ENCODE results near the gene SLC19A1. TPM values are rescaled to one million over a fixed set of nuclear protein-coding genes. Genes with fewer than 3 reads are reported as not detected.

SLC19A1 gene
- total and polyA plus RNA-seq, 3 experiments from 2014 or later: 7.0 to 66.8 (median 55.7) TPM

DNA sequence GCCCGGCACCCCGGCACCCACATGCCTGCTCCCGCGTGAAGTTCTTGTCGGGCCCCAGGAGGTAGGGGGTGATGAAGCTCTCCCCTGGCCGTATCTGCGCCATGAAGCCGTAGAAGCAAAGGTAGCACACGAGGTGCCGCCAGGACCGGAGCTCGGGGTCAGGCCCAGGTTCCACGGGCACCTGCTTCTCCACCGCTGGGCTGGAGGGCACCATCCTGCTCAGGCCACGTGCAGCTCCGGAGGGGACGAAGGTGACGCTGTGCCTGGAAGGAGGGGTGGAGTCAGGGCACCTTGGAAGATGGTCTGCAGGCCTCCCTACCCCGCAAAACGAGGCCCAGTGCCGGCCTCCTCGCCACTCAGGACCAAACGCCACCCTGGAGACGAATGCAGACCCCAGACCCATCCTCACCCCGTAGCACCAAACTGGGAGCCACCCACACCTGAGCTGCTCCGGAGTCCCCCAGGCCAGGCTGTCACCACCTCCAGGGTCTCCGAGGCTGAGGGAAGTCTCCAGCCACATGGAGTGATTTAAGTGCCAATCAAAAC is 4.4 kb downstream of the SLC19A1 start:
- no peaks in the 10 kb centered on the region for H3K36me3 ChIP-seq (ENCODE audit: insufficient read depth, low read length)
- H3K9me3 ChIP-seq (ENCODE audit: low read length): no peaks in the 10 kb centered on the region
- no peak overlapping the region for H3K27ac ChIP-seq (ENCODE audit: low read depth, low read length)
- no peaks in the 10 kb centered on the region for H3K27me3 ChIP-seq (ENCODE audit: insufficient read depth, low read length, poor library complexity, severe bottlenecking)
- Mint-ChIP-seq H3K27me3 (no peaks in the 10 kb centered on the region), H3K4me3 (peak overlapping the region in 1 of 7 donors; percentile 23), H3K4me1 (peaks cover 7 to 30% (median 13%) of the 10 kb centered on the region in 3 donors), H3K9me3 (no peaks in the 10 kb centered on the region), H3K36me3 (peaks cover 0 to 2% (median 0%) of the 10 kb centered on the region in 3 donors), H3K27ac (no peak overlapping the region)
- no peak for DNase-seq
- ChIA-PET POLR2A (no interaction called here), CTCF (interaction anchor here (0.6 to 1.6 kb wide), 2 partner anchors 35 to 59 kb away, joined by 3 to 4 read pairs; no protein-coding TSS in a partner anchor)
- no peak overlapping the region for H3K4me3 ChIP-seq (ENCODE audit: low read length)
- peaks cover 18% of the 10 kb centered on the region for H3K4me1 ChIP-seq (ENCODE audit: insufficient read depth, low read length)

- H3K27me3 Mint-ChIP-seq: no peaks in the 10 kb centered on the region
- Histone ChIP-seq H3K27me3 (ENCODE audit: insufficient read depth, low read length, poor library complexity, severe bottlenecking) (no peaks in the 10 kb centered on the region), H3K36me3 (ENCODE audit: insufficient read depth, low read length) (no peaks in the 10 kb centered on the region), H3K4me3 (ENCODE audit: low read length) (no peak overlapping the region), H3K27ac (ENCODE audit: low read depth, low read length) (no peak overlapping the region), H3K9me3 (ENCODE audit: low read length) (no peaks in the 10 kb centered on the region), H3K4me1 (ENCODE audit: insufficient read depth, low read length) (peaks cover 22% of the 10 kb centered on the region)
- CTCF ChIA-PET: interaction anchor here (0.6 to 1.6 kb wide), 2 partner anchors 36 to 59 kb away, joined by 3 to 4 read pairs; no protein-coding TSS in a partner anchor
- peak in 1 of 5 donors; percentile 39 for DNase-seq
- H3K4me1 Mint-ChIP-seq: peaks cover 11 to 34% (median 17%) of the 10 kb centered on the region in 3 donors
- POLR2A ChIA-PET: no interaction called here
- H3K27ac Mint-ChIP-seq: no peak overlapping the region
- H3K9me3 Mint-ChIP-seq: no peaks in the 10 kb centered on the region
- no peak overlapping the region for H3K4me3 Mint-ChIP-seq
- peaks cover 0 to 2% (median 0%) of the 10 kb centered on the region in 3 donors for H3K36me3 Mint-ChIP-seq
Measured at GRCh38 chr21:45537111-45537745, 5.0 kb downstream of the SLC19A1 start.

- peaks cover 11 to 33% (median 17%) of the 10 kb centered on the region in 3 donors for H3K4me1 Mint-ChIP-seq
- Histone ChIP-seq H3K36me3 (ENCODE audit: insufficient read depth, low read length) (no peaks in the 10 kb centered on the region), H3K27me3 (ENCODE audit: insufficient read depth, low read length, poor library complexity, severe bottlenecking) (no peaks in the 10 kb centered on the region), H3K4me3 (ENCODE audit: low read length) (no peak overlapping the region), H3K9me3 (ENCODE audit: low read length) (no peaks in the 10 kb centered on the region), H3K4me1 (ENCODE audit: insufficient read depth, low read length) (peaks cover 20% of the 10 kb centered on the region), H3K27ac (ENCODE audit: low read depth, low read length) (no peak overlapping the region)
- peak in 1 of 5 donors; percentile 44 for DNase-seq
- H3K27me3 Mint-ChIP-seq: no peaks in the 10 kb centered on the region
- no peak overlapping the region for H3K4me3 Mint-ChIP-seq
- ChIA-PET CTCF (interaction anchor here (1.6 kb wide), 1 partner anchor 37 kb away, joined by 3 read pairs; no protein-coding TSS in a partner anchor), POLR2A (no interaction called here)
- H3K36me3 Mint-ChIP-seq: peaks cover 0 to 2% (median 0%) of the 10 kb centered on the region in 3 donors
- peak overlapping the region in 2 of 8 donors; percentile 17 to 26 for H3K27ac Mint-ChIP-seq
- no peaks in the 10 kb centered on the region for H3K9me3 Mint-ChIP-seq
Measured at GRCh38 chr21:45536301-45537081, 5.7 kb downstream of the SLC19A1 start.

GRCh38 chr21:45535341-45536081 is 6.7 kb downstream of the SLC19A1 start:
- H3K36me3 Mint-ChIP-seq: peaks cover 0 to 2% (median 0%) of the 10 kb centered on the region in 3 donors
- POLR2A ChIA-PET: no interaction called here

GRCh38 chr21:45534636-45535331 is 7.5 kb downstream of the SLC19A1 start:
- no peak overlapping the region for H3K4me3 Mint-ChIP-seq
- peak in 1 of 5 donors; percentile 34 for DNase-seq
- Histone ChIP-seq H3K27me3 (ENCODE audit: insufficient read depth, low read length, poor library complexity, severe bottlenecking) (no peaks in the 10 kb centered on the region), H3K4me3 (ENCODE audit: low read length) (no peak overlapping the region), H3K36me3 (ENCODE audit: insufficient read depth, low read length) (peaks cover 3% of the 10 kb centered on the region), H3K4me1 (ENCODE audit: insufficient read depth, low read length) (peaks cover 11% of the 10 kb centered on the region), H3K9me3 (ENCODE audit: low read length) (no peaks in the 10 kb centered on the region), H3K27ac (ENCODE audit: low read depth, low read length) (no peak overlapping the region)
- H3K27me3 Mint-ChIP-seq: no peaks in the 10 kb centered on the region
- peaks cover 5 to 18% (median 9%) of the 10 kb centered on the region in 3 donors for H3K4me1 Mint-ChIP-seq
- H3K9me3 Mint-ChIP-seq: no peaks in the 10 kb centered on the region
- ChIA-PET POLR2A (no interaction called here), CTCF (no interaction called here)
- peaks cover 0 to 2% (median 0%) of the 10 kb centered on the region in 3 donors for H3K36me3 Mint-ChIP-seq
- H3K27ac Mint-ChIP-seq: no peak overlapping the region

More at GRCh38 chr21:45535341-45536081, 6.7 kb downstream of the SLC19A1 start:
- Mint-ChIP-seq H3K27me3 (no peaks in the 10 kb centered on the region), H3K9me3 (no peaks in the 10 kb centered on the region), H3K4me1 (peaks cover 8 to 23% (median 10%) of the 10 kb centered on the region in 3 donors), H3K4me3 (no peak overlapping the region), H3K27ac (no peak overlapping the region)
- DNase-seq: peak in 1 of 5 donors; percentile 46
- H3K4me1 ChIP-seq (ENCODE audit: insufficient read depth, low read length): peaks cover 11% of the 10 kb centered on the region
- H3K27me3 ChIP-seq (ENCODE audit: insufficient read depth, low read length, poor library complexity, severe bottlenecking): no peaks in the 10 kb centered on the region
- CTCF ChIA-PET: no interaction called here
- no peaks in the 10 kb centered on the region for H3K36me3 ChIP-seq (ENCODE audit: insufficient read depth, low read length)
- H3K9me3 ChIP-seq (ENCODE audit: low read length): no peaks in the 10 kb centered on the region
- H3K27ac ChIP-seq (ENCODE audit: low read depth, low read length): no peak overlapping the region
- H3K4me3 ChIP-seq (ENCODE audit: low read length): no peak overlapping the region

- Mint-ChIP-seq H3K36me3 (peaks cover 0 to 2% (median 0%) of the 10 kb centered on the region in 3 donors), H3K27me3 (no peaks in the 10 kb centered on the region), H3K27ac (peak overlapping the region in 1 of 8 donors; percentile 9), H3K9me3 (no peaks in the 10 kb centered on the region), H3K4me1 (peaks cover 5 to 18% (median 9%) of the 10 kb centered on the region in 3 donors), H3K4me3 (no peak overlapping the region)
- Histone ChIP-seq H3K27me3 (ENCODE audit: insufficient read depth, low read length, poor library complexity, severe bottlenecking) (no peaks in the 10 kb centered on the region), H3K4me3 (ENCODE audit: low read length) (no peak overlapping the region), H3K4me1 (ENCODE audit: insufficient read depth, low read length) (peaks cover 11% of the 10 kb centered on the region), H3K36me3 (ENCODE audit: insufficient read depth, low read length) (peaks cover 6% of the 10 kb centered on the region), H3K27ac (ENCODE audit: low read depth, low read length) (no peak overlapping the region), H3K9me3 (ENCODE audit: low read length) (no peaks in the 10 kb centered on the region)
- POLR2A ChIA-PET: no interaction called here
- DNase-seq: peak in 1 of 5 donors; percentile 45
- CTCF ChIA-PET: no interaction called here
Measured at GRCh38 chr21:45533846-45534635, 8.2 kb downstream of the SLC19A1 start.

DNA sequence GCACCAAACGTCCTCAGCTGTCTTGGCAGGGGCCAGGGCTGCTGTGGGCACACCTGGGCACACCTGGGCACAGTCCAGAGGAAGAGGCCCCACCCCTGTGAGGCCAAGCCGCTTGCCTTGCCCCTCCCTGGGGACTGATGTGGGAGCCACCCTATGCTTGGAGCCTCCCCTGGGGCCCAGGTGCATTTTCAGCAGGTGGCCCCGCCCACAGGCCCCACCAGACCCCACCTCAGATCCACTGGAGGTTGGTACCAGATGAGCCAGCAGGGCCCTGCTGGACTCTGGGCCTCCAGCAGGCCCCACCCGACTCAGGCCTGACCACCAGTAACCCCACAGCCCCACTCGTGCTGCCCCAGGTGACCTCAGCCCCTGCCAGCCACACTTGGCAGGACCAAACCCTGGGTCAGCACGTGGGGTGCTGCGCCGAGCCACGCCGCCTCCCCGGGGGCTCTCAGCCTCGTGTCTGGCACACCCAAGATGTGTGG is 8.8 kb downstream of the SLC19A1 start:
- Mint-ChIP-seq H3K4me3 (no peak overlapping the region), H3K9me3 (no peaks in the 10 kb centered on the region)

More for the DNA sequence above, 8.8 kb downstream of the SLC19A1 start:
- Mint-ChIP-seq H3K4me1 (peaks cover 5 to 18% (median 9%) of the 10 kb centered on the region in 3 donors), H3K36me3 (peaks cover 0 to 2% (median 0%) of the 10 kb centered on the region in 3 donors), H3K27me3 (no peaks in the 10 kb centered on the region), H3K27ac (peak overlapping the region in 1 of 8 donors; percentile 51)
- ChIA-PET CTCF (no interaction called here), POLR2A (no interaction called here)
- Histone ChIP-seq H3K4me3 (ENCODE audit: low read length) (no peak overlapping the region), H3K27me3 (ENCODE audit: insufficient read depth, low read length, poor library complexity, severe bottlenecking) (no peaks in the 10 kb centered on the region), H3K36me3 (ENCODE audit: insufficient read depth, low read length) (peaks cover 9% of the 10 kb centered on the region), H3K9me3 (ENCODE audit: low read length) (no peaks in the 10 kb centered on the region), H3K27ac (ENCODE audit: low read depth, low read length) (no peak overlapping the region), H3K4me1 (ENCODE audit: insufficient read depth, low read length) (peaks cover 11% of the 10 kb centered on the region)
- no peak for DNase-seq

Measured in CD8-positive, alpha-beta memory T cell (primary cell).